Right lobe of liver (tissue), 4 donors: ENCODE measurements around the gene CLEC16A.

Source experiments
- POLR2A ChIP-seq: fragments of 450-650 bp; IDR thresholded peaks from one replicate; pipeline ENCODE4 v1.6.1; 2017; ENCODE audit warnings: antibody characterized with exemption, mild to moderate bottlenecking
- TF ChIP-seq, protein P1 (sequence below), 4 donors: fragments of 200-600 bp in 3 of 4; fragments of 450-650 bp in 1 of 4; IDR thresholded peaks; one replicate each; pipeline versions ENCODE4 v1.5.1 to v1.8.0; 2016 to 2022; ENCODE audit warnings: antibody characterized with exemption in 4 of 4, mild to moderate bottlenecking in 2 of 4
- donor health status: DM: no; HTN: no; CAD: no.
- donor health status: DM: no; HTN: no; CAD: no.
- donor health status: DM: no; HTN: yes; CAD: no.

DNA sequence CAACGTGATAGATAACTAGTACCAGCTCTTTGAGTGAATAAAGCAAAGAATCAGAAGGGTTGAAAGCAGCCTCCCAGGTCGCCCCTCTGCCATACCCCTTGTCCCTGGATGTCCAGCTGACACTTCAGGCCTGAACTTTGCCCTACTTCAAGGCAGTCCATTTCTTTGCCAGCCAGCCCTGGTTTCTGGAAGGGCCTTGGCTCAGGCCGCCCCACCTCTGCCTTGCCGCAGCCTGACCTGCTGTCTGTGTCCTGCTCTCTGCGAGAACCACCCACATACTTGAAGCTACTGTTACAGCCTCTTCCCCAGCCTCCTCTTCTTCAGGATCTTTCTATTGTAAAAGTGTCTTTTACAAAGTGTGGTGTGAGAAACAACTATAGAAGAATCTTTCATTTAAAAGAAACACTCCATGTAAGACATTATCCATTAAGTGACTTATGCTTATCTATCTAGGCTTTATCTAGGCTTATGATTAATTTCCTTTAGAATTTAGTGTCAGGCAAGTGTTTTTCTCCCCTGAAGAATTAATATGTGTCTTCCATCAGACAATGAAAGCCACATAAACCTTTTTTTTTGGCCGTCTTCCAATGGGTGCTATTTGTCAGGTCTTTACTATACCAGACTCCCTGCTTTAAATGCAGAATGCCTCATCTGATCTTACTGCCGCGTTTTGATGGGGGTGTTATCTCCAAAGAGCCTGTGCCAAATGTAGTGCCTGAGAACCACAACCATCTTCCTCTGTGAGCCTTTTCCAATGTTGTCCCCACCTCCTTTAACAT, 177.7 kb downstream of the CLEC16A start:
- TF ChIP-seq POLR2A: no peak
- TF ChIP-seq, protein P1, sequence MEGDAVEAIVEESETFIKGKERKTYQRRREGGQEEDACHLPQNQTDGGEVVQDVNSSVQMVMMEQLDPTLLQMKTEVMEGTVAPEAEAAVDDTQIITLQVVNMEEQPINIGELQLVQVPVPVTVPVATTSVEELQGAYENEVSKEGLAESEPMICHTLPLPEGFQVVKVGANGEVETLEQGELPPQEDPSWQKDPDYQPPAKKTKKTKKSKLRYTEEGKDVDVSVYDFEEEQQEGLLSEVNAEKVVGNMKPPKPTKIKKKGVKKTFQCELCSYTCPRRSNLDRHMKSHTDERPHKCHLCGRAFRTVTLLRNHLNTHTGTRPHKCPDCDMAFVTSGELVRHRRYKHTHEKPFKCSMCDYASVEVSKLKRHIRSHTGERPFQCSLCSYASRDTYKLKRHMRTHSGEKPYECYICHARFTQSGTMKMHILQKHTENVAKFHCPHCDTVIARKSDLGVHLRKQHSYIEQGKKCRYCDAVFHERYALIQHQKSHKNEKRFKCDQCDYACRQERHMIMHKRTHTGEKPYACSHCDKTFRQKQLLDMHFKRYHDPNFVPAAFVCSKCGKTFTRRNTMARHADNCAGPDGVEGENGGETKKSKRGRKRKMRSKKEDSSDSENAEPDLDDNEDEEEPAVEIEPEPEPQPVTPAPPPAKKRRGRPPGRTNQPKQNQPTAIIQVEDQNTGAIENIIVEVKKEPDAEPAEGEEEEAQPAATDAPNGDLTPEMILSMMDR (IDR thresholded peaks at IDR 0.05): no peak
